ENCODE results near the gene DUOXA1. TPM values are rescaled to one million over a fixed set of nuclear protein-coding genes. Genes with fewer than 3 reads are reported as not detected.
A peak's percentile ranks its signal among the peaks of the same experiment; 100 is the strongest.

The DUOXA1 gene
- total and polyA plus RNA-seq, 9 of the 15 experiments (the other 6 are each of a cell fraction or from before 2014, with no cell fraction given): 0.17 to 0.74 (median 0.24) TPM; not detected in 6

- TF ChIP-seq HNRNPLL (IDR thresholded peaks at IDR 0.05; ENCODE audit: low read depth, low read length, poor library complexity, severe bottlenecking) (peak; percentile 48), CCNT2 (IDR thresholded peaks at IDR 0.05; ENCODE audit: borderline replicate concordance, extremely low read depth, insufficient read length, low read depth, low read length) (peak; percentile 5), PTRF (tag; IDR thresholded peaks at IDR 0.05) (no peak), ZNF354B (CRISPR knock-in tag; IDR thresholded peaks at IDR 0.05) (no peak), SP1 (CRISPR knock-in tag; IDR thresholded peaks at IDR 0.05) (no peak), TAF15 (IDR thresholded peaks at IDR 0.05; ENCODE audit: low read depth, low read length) (no peak), NR2C1 (IDR thresholded peaks at IDR 0.05) (peak; percentile 59; the same call in 1 of the 2 replicates), NR2C1 (tag; IDR thresholded peaks at IDR 0.05) (peak; percentile 66), ZFP1 (CRISPR knock-in tag; IDR thresholded peaks at IDR 0.05) (no peak), ZNF24 (IDR thresholded peaks at IDR 0.05) (peak; percentile 30; the same call in 1 of the 2 replicates), KLF13 (tag; IDR thresholded peaks at IDR 0.05; ENCODE audit: borderline replicate concordance, low read depth) (no peak), NFE2 (IDR thresholded peaks at IDR 0.05; ENCODE audit: low read depth) (no peak), ELF2 (CRISPR knock-in tag; IDR thresholded peaks at IDR 0.05) (0 out of 2 replicates have a peak, but pooled peaks have one; percentile 18), HSF4 (CRISPR knock-in tag; IDR thresholded peaks at IDR 0.05; ENCODE audit: borderline replicate concordance) (no peak), PCBP2 (IDR thresholded peaks at IDR 0.05; ENCODE audit: low read depth, low read length, poor library complexity, severe bottlenecking) (no peak)
- TF ChIP-seq, protein P1, sequence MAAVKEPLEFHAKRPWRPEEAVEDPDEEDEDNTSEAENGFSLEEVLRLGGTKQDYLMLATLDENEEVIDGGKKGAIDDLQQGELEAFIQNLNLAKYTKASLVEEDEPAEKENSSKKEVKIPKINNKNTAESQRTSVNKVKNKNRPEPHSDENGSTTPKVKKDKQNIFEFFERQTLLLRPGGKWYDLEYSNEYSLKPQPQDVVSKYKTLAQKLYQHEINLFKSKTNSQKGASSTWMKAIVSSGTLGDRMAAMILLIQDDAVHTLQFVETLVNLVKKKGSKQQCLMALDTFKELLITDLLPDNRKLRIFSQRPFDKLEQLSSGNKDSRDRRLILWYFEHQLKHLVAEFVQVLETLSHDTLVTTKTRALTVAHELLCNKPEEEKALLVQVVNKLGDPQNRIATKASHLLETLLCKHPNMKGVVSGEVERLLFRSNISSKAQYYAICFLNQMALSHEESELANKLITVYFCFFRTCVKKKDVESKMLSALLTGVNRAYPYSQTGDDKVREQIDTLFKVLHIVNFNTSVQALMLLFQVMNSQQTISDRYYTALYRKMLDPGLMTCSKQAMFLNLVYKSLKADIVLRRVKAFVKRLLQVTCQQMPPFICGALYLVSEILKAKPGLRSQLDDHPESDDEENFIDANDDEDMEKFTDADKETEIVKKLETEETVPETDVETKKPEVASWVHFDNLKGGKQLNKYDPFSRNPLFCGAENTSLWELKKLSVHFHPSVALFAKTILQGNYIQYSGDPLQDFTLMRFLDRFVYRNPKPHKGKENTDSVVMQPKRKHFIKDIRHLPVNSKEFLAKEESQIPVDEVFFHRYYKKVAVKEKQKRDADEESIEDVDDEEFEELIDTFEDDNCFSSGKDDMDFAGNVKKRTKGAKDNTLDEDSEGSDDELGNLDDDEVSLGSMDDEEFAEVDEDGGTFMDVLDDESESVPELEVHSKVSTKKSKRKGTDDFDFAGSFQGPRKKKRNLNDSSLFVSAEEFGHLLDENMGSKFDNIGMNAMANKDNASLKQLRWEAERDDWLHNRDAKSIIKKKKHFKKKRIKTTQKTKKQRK (IDR thresholded peaks at IDR 0.05; ENCODE audit: borderline replicate concordance, low read depth, low read length): no peak
- TF ChIP-seq, protein P2, sequence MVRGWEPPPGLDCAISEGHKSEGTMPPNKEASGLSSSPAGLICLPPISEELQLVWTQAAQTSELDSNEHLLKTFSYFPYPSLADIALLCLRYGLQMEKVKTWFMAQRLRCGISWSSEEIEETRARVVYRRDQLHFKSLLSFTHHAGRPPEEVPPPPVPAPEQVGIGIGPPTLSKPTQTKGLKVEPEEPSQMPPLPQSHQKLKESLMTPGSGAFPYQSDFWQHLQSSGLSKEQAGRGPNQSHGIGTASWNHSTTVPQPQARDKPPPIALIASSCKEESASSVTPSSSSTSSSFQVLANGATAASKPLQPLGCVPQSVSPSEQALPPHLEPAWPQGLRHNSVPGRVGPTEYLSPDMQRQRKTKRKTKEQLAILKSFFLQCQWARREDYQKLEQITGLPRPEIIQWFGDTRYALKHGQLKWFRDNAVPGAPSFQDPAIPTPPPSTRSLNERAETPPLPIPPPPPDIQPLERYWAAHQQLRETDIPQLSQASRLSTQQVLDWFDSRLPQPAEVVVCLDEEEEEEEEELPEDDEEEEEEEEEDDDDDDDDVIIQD (CRISPR knock-in tag; IDR thresholded peaks at IDR 0.05): 0 out of 2 replicates have a peak, but pooled peaks have one; percentile 50
- TF ChIP-seq, protein P3, sequence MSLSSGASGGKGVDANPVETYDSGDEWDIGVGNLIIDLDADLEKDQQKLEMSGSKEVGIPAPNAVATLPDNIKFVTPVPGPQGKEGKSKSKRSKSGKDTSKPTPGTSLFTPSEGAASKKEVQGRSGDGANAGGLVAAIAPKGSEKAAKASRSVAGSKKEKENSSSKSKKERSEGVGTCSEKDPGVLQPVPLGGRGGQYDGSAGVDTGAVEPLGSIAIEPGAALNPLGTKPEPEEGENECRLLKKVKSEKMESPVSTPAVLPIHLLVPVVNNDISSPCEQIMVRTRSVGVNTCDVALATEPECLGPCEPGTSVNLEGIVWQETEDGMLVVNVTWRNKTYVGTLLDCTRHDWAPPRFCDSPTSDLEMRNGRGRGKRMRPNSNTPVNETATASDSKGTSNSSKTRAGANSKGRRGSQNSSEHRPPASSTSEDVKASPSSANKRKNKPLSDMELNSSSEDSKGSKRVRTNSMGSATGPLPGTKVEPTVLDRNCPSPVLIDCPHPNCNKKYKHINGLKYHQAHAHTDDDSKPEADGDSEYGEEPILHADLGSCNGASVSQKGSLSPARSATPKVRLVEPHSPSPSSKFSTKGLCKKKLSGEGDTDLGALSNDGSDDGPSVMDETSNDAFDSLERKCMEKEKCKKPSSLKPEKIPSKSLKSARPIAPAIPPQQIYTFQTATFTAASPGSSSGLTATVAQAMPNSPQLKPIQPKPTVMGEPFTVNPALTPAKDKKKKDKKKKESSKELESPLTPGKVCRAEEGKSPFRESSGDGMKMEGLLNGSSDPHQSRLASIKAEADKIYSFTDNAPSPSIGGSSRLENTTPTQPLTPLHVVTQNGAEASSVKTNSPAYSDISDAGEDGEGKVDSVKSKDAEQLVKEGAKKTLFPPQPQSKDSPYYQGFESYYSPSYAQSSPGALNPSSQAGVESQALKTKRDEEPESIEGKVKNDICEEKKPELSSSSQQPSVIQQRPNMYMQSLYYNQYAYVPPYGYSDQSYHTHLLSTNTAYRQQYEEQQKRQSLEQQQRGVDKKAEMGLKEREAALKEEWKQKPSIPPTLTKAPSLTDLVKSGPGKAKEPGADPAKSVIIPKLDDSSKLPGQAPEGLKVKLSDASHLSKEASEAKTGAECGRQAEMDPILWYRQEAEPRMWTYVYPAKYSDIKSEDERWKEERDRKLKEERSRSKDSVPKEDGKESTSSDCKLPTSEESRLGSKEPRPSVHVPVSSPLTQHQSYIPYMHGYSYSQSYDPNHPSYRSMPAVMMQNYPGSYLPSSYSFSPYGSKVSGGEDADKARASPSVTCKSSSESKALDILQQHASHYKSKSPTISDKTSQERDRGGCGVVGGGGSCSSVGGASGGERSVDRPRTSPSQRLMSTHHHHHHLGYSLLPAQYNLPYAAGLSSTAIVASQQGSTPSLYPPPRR (CRISPR knock-in tag; IDR thresholded peaks at IDR 0.05; ENCODE audit: borderline replicate concordance): no peak
Observed at GRCh38 chr15:45166834-45167630, 37.4 kb upstream of the DUOXA1 start (continued).
